ENCODE results near the gene DNAJB1.

DNA sequence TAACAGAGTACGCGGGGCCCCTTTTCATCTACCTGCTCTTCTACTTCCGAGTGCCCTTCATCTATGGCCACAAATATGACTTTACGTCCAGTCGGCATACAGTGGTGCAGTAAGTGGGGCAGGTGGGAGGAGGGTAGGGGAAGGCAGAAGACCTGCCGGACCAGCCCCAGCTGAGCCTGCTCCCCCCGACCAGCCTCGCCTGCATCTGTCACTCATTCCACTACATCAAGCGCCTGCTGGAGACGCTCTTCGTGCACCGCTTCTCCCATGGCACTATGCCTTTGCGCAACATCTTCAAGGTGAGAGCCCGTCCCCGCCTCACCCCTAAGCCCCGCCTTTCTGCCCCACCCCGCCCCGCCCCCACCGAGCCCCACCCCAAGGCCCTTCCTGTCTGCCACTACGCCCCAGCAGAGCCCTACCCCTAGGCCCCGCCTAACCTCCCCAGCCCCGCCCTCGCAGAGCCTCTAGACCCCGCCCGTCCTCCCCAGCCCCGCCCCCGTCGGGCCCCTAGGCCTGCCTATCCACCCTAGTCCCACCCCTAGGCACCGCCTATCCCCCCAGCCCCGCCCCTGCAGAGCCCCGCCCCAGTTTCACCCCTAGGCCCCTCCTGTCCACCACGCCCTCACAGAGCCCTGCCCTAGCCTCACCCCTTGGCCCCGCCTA, 45.9 kb upstream of the DNAJB1 start:
- TF ChIP-seq EZH2phosphoT487 (IDR thresholded peaks at IDR 0.05; ENCODE audit: insufficient read depth, low read depth) (no peak), EZH2 (IDR thresholded peaks at IDR 0.05; ENCODE audit: insufficient read depth, poor library complexity, severe bottlenecking) (no peak)

All from GM23248 (cell line).